Prostate gland (tissue), 2 donors: Measurements from ENCODE around the gene L3MBTL4.
"Not testable (repeated sequence)": the region's sequence is repeated elsewhere in the genome, so short reads cannot be mapped to it uniquely, and the experiment has no call there.

ENCODE experiments used
- POLR2AphosphoS5 ChIP-seq: sonication (generic); formaldehyde crosslinking; IDR thresholded peaks from one replicate; pipeline ENCODE4 v1.6.1; 2017; ENCODE audit warnings: antibody characterized with exemption
- TF ChIP-seq, protein P1 (sequence below), 4 experiments: fragments of 200-600 bp in 2 of 4; fragments of 450-650 bp in 2 of 4; sonication (generic) in 2 of 4; IDR thresholded peaks; 1 replicate in 3 of 4; 2 replicates in 1 of 4; pipeline ENCODE4 v1.5.1; 2016 to 2019; ENCODE audit warnings: antibody characterized with exemption in 4 of 4, mild to moderate bottlenecking in 2 of 4, moderate library complexity in 2 of 4

DNA sequence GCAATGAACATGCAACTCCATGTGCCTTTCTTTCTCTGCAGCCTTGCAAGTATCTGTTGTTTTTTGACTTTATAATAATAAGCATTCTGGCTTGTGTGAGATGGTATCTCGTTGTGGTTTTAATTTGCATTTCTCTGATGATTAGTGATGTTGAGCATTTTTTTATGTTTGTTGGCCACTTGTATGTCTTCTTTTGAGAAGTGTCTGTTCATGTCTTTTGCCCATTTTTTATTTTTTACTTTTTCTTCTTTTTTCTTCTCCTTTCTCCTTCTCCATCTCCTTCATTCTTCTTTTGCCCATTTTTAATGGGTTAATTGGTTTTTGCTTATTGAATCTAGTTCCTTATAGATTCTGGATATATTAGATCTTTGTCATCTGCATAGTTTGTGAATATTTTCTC is 155.4 kb downstream of the L3MBTL4 start:
- not testable (repeated sequence) for TF ChIP-seq POLR2AphosphoS5
- TF ChIP-seq, protein P1, sequence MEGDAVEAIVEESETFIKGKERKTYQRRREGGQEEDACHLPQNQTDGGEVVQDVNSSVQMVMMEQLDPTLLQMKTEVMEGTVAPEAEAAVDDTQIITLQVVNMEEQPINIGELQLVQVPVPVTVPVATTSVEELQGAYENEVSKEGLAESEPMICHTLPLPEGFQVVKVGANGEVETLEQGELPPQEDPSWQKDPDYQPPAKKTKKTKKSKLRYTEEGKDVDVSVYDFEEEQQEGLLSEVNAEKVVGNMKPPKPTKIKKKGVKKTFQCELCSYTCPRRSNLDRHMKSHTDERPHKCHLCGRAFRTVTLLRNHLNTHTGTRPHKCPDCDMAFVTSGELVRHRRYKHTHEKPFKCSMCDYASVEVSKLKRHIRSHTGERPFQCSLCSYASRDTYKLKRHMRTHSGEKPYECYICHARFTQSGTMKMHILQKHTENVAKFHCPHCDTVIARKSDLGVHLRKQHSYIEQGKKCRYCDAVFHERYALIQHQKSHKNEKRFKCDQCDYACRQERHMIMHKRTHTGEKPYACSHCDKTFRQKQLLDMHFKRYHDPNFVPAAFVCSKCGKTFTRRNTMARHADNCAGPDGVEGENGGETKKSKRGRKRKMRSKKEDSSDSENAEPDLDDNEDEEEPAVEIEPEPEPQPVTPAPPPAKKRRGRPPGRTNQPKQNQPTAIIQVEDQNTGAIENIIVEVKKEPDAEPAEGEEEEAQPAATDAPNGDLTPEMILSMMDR (IDR thresholded peaks at IDR 0.05), result not testable (repeated sequence)
